NCI-H2196 (cell line): ENCODE measurements around the gene IGF1R.

Experiments used
- DNase-seq: peaks from one replicate; lab custom pipeline; 2025; ENCODE audit not compliant: unreplicated experiment; lab: John Stamatoyannopoulos, UW

The IGF1R gene

GRCh38 chr15:98703126-98703685, 54.9 kb downstream of the IGF1R start:
- DNase-seq: no peak

DNA sequence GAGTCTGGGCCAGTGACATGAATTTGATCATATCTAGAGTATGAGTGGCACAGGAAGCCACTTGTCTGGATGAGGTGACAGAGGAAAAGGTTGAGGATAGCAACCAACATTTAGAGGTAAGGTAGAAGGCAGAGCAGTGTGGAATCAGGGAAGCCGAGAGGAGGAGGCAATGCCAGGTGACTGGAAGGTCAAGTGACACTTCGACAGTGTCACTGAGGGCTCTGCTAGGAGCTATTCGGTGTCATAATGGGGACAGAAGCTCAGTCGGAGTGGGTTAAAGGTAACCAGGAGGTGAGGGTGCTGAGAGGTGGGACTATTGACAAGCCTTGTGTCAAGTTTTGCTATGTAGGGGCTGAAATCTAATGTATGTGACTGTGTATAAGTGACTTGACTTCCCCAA, 56.7 kb downstream of the IGF1R start:
- DNase-seq: no peak

GRCh38 chr15:98706387-98706786, 58.0 kb downstream of the IGF1R start:
- no peak for DNase-seq

- no peak for DNase-seq
Observed at GRCh38 chr15:98706986-98707385, 58.6 kb downstream of the IGF1R start.

DNA sequence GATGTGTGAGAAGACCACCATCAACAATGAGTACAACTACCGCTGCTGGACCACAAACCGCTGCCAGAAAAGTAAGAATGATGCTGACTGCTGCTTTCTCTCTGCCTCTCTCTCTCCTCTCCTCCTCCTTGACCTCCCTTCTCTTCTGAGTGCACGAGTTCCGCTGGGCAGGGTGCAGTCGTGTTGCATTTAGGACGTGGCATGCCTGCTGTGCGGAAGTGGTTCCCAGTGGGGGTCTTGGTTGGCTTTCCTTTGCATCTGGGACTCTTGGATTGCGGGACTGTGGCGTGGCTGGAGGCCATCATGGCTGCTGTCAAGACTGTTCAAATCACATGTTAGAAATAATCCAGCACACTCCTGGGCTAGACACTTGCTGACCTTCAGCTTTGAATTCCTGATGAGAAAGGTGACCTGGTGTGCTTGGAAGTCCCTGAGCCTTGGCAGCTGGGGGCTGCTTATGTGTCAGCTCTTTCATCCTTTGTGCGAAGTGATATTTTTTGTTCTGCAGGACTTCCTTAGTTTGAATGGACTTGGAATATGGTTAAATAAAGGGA, 59.8 kb downstream of the IGF1R start:
- no peak for DNase-seq

- no peak for DNase-seq
Observed at GRCh38 chr15:98711810-98712209, 63.5 kb downstream of the IGF1R start.

- no peak for DNase-seq
Observed at GRCh38 chr15:98712845-98713584, 64.7 kb downstream of the IGF1R start.

DNA sequence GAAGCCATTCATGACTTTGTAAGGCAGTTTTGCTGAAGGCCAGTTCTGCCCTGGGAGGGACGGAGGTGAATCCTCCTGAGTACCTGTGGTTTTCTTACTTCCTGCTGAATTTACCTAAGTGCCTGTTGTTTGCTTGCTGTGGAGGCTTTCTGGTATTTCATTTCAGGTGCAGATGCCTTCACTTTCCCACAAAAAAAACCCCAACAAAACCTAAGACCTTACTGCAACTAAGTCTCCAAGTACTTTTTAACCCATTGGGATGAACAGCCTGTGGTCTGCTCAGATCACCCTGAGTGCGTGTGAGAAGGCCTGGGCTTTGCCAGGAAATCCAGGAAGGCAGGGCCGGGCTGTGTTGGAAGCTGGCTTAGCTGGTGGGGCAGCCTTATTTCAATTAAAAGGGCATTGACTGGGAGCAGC, 65.3 kb downstream of the IGF1R start:
- no peak for DNase-seq

- DNase-seq: no peak
Observed at GRCh38 chr15:98714922-98715321, 66.6 kb downstream of the IGF1R start.

GRCh38 chr15:98715401-98715800, 67.1 kb downstream of the IGF1R start:
- no peak for DNase-seq

DNA sequence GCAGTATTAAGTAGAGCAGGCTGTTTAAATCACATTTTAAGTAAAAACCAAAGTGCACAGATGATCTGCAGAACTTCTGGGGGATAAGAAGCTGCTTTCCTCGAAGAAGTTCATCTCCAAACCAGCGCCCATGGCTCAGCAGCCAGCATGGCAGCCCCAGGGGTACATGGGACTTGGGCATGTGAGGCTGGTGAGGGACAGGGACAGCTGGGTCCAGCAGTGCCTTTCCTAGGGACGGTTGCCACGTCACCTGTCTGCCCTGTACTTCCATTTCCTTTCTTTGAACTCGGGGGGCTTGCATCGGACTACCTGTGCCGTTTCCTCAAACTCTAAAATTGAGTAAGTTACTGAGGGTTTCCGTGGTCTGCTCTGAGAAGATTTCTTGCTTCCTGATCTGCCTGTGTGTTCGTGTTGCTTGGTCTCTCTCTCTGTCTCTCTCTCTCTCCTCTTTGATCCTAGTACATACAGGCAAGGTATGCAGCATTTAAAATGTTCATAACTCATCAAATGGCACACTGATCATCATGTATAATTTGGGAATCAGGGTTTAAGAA, 67.6 kb downstream of the IGF1R start:
- DNase-seq: no peak

DNA sequence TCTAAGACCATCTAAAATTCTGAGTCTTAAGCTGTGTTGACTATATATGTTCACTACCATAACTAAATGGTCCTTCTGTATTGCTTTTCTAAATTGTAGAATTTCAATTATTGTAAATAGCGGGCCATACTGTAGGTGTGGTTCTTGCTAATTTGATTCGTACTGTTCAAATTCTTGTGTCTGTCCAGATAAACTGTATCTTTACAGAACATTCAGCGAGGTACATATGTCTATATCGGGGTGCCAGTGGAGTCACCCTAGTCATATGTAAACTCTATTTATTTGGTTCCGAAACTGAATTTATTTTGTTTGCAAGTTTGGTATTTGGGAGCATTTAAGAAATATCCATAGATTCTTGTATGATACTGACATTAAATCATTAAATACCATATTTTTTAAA, 69.0 kb downstream of the IGF1R start:
- DNase-seq: no peak

- DNase-seq: no peak
Observed at GRCh38 chr15:98717942-98718341, 69.6 kb downstream of the IGF1R start.

- DNase-seq: no peak
Observed at GRCh38 chr15:98718426-98719136, 70.2 kb downstream of the IGF1R start.

DNA sequence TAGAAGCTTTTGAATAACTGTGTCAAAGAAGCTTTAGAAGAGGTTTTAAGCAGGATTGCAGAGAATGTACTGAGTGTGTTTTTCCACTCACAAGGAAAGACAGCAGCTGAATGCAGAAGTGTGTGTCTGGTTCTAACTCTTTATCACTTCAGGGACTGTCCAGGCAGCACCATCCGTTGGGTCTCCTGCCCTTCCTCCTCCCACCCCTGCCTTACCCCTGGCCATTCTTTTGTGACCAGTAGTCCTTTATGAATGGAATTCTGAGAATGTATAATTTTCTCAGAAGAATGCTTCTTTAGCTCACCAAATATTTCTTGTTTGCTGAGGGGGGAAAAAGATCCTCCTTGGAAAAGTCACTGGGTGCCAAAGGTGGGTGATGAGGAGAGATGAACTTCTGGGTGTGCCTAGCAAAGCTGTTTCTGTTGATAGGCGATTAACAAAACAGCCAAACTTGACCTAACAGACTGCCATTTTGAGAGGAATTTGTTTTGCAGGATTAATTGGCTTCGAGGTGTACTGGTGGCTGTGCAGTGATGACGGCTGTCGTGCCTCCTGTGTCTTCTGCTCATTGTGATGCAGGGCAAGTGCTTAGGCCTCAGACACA, 70.9 kb downstream of the IGF1R start:
- DNase-seq: no peak

DNA sequence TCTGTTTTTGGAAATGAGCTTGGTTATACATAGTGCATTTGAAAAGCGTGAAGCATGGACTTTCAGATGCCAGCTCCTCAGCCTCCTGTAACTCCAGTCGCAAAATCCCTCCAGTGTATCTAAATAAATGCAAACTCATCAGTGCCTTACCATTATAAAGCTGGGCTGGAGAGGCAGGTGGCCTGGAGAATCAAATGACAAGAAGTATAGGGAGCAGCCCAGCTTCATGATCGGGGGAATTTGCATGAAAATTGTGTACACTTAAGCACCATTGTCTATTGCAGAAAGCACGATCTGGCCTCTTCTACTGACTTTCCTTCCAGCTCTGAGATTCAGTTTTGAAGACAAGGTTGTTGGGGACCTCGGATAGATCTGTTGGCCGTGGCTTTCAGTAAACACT, 71.7 kb downstream of the IGF1R start:
- DNase-seq: no peak

- no peak for DNase-seq
Observed at GRCh38 chr15:98720577-98721565, 72.5 kb downstream of the IGF1R start.

GRCh38 chr15:98722209-98722608, 73.9 kb downstream of the IGF1R start:
- no peak for DNase-seq

- DNase-seq: no peak
Observed at GRCh38 chr15:98722645-98723044, 74.3 kb downstream of the IGF1R start.

DNA sequence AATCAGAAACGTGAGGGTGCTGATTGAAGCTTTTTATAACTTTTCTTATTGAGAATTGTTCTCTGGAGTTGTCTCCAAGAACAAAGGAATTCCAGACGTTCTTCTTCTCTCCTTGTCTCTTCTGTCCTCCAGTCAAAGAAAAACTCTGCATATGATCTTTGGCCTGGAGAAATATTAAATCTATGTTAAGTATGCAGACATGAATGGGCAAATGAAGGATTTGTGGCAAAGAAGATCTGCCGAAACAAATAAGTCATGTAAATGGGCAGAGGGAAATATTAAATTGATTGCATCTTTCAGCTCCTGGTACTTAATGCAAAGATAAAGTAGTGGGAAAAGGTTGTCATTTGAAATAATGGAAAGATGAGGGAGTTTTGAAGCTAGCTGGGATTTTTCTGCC, 74.9 kb downstream of the IGF1R start:
- no peak for DNase-seq
